GM18861 (cell line): ENCODE results near the gene USP19.
A peak's percentile ranks its signal among the peaks of the same experiment; 100 is the strongest.

Experiments
- ATAC-seq: cut with Tn5 transposase; IDR thresholded peaks from one replicate; pipeline ENCODE4 v1.9.1; 2021; ENCODE audit not compliant: unreplicated experiment

USP19 gene

GRCh38 chr3:49133226-49133951, 12.8 kb upstream of the USP19 start:
- no peak for ATAC-seq

- ATAC-seq, result no peak
Measured at GRCh38 chr3:49132437-49133225, 12.0 kb upstream of the USP19 start, which contains the start of gene LAMB2. TSS of gene LAMB2 (minus strand) at chr3:49133050. CDS start at chr3:49132867, 183 bp downstream.

GRCh38 chr3:49132073-49132436, 11.4 kb upstream of the USP19 start:
- ATAC-seq, result no peak

- no peak for ATAC-seq
Measured at GRCh38 chr3:49131576-49131975, 11.0 kb upstream of the USP19 start.

- no peak for ATAC-seq
Measured at GRCh38 chr3:49131040-49131439, 10.4 kb upstream of the USP19 start.

GRCh38 chr3:49124991-49125670, 4.5 kb upstream of the USP19 start:
- ATAC-seq, result no peak

GRCh38 chr3:49124203-49124602, 3.6 kb upstream of the USP19 start:
- ATAC-seq, result no peak

- ATAC-seq, result no peak
Measured at GRCh38 chr3:49123687-49124086, 3.1 kb upstream of the USP19 start.

GRCh38 chr3:49122886-49123545, 2.4 kb upstream of the USP19 start:
- ATAC-seq, result no peak

- no peak for ATAC-seq
Measured at GRCh38 chr3:49122451-49122850, 1.8 kb upstream of the USP19 start.

GRCh38 chr3:49122022-49122421, 1.4 kb upstream of the USP19 start:
- no peak for ATAC-seq

- no peak for ATAC-seq
Measured at GRCh38 chr3:49121132-49121736, 611 bp upstream of the USP19 start.

GRCh38 chr3:49120096-49120437, 556 bp downstream of the USP19 start:
- no peak for ATAC-seq

GRCh38 chr3:49119439-49119838, 1.2 kb downstream of the USP19 start:
- ATAC-seq, result no peak

GRCh38 chr3:49119036-49119435, 1.6 kb downstream of the USP19 start:
- no peak for ATAC-seq

- no peak for ATAC-seq
Measured at GRCh38 chr3:49112262-49112661, 8.4 kb downstream of the USP19 start.

- ATAC-seq, result no peak
Measured at GRCh38 chr3:49111347-49111746, 9.3 kb downstream of the USP19 start.

GRCh38 chr3:49110780-49111179, 9.8 kb downstream of the USP19 start:
- no peak for ATAC-seq

GRCh38 chr3:49108346-49108745, 12.3 kb downstream of the USP19 start:
- no peak for ATAC-seq

GRCh38 chr3:49104427-49105291, 16.0 kb downstream of the USP19 start, which contains the start of gene QARS1:
TSS of gene QARS1 (minus strand) at chr3:49104757. CDS start at chr3:49104733, 24 bp downstream.
- peak; percentile 67 for ATAC-seq
